ENCODE results near the gene PRDM16. TPM values are rescaled to one million over a fixed set of nuclear protein-coding genes. Genes with fewer than 3 reads are reported as not detected.

PRDM16 gene
- total RNA-seq, 1 experiment from 2014 or later = 0.17 TPM

DNA sequence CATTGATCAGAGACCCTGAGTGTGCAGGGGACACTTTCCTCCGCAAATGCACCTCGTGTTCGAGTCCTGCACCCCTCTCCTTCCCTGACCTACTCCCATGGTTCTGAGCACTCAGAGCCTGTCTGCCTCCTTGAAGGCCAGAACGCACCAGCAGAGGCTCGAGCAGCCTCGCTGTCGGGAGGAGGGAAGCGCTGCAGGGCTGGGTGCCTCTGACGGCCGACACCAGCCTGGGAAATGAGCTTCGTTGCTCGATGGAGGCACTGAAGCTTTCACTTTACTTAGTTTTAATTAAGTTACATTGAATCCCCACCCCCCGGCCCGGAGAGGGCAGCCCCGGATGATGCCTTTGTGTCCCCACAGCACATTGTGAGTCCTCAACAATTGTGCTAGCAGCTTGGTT is 229.2 kb downstream of the PRDM16 start:
- peaks cover 0 to 3% of the 10 kb centered on the region in 2 experiments; a peak in 1 of 5 replicates for H3K9me3 Mint-ChIP-seq
- no peak overlapping the region for H3K4me2 ChIP-seq (ENCODE audit: insufficient read depth, insufficient read length, low read length)
- H3T11ph ChIP-seq (ENCODE audit: low read length) = no peak overlapping the region
- no peaks in the 10 kb centered on the region for H3K4me1 Mint-ChIP-seq
- no peak for DNase-seq
- no peaks in the 10 kb centered on the region for H3K9me3 ChIP-seq (ENCODE audit: control insufficient read depth, low read depth, low read length)
- no peaks in the 10 kb centered on the region for H4K20me1 ChIP-seq (ENCODE audit: control insufficient read depth, insufficient read depth, insufficient read length)
- H3K27me3 ChIP-seq (ENCODE audit: insufficient read depth, low read length) = no peaks in the 10 kb centered on the region
- H2BK120ac ChIP-seq (ENCODE audit: low read depth, low read length, poor library complexity, severe bottlenecking) = no peak overlapping the region
- H3K36me3 Mint-ChIP-seq (ENCODE audit: insufficient read depth in 1 of 3, low read depth in 3 of 3) = no peaks in the 10 kb centered on the region
- H3K27ac ChIP-seq (ENCODE audit: insufficient read length, low read depth, low read length) = no peak overlapping the region
- H4K5ac ChIP-seq (ENCODE audit: insufficient read length, low read depth, low read length) = no peak overlapping the region
- H3K14ac ChIP-seq (ENCODE audit: insufficient read depth, low read length) = no peak overlapping the region
- H3K4me1 ChIP-seq (ENCODE audit: insufficient read depth, low read length) = no peaks in the 10 kb centered on the region
- H2AK5ac ChIP-seq (ENCODE audit: insufficient read length, low read length) = no peak overlapping the region
- no peak overlapping the region for H4K8ac ChIP-seq (replicated peaks; ENCODE audit: insufficient read length, low read depth, low read length)
- H3K79me2 ChIP-seq (ENCODE audit: insufficient read depth, low read length) = no peaks in the 10 kb centered on the region
- H2BK15ac ChIP-seq (ENCODE audit: low read depth, low read length) = no peak overlapping the region
- H3K4me3 Mint-ChIP-seq = no peak overlapping the region; a peak in 1 of 5 replicates
- H2BK5ac ChIP-seq (ENCODE audit: insufficient read length, low read length) = no peak overlapping the region
- no peaks in the 10 kb centered on the region for H3K23me2 ChIP-seq (ENCODE audit: insufficient read length, low read depth, low read length, poor library complexity, severe bottlenecking)
- H3K27ac Mint-ChIP-seq = no peak overlapping the region
- TF ChIP-seq, protein P1, sequence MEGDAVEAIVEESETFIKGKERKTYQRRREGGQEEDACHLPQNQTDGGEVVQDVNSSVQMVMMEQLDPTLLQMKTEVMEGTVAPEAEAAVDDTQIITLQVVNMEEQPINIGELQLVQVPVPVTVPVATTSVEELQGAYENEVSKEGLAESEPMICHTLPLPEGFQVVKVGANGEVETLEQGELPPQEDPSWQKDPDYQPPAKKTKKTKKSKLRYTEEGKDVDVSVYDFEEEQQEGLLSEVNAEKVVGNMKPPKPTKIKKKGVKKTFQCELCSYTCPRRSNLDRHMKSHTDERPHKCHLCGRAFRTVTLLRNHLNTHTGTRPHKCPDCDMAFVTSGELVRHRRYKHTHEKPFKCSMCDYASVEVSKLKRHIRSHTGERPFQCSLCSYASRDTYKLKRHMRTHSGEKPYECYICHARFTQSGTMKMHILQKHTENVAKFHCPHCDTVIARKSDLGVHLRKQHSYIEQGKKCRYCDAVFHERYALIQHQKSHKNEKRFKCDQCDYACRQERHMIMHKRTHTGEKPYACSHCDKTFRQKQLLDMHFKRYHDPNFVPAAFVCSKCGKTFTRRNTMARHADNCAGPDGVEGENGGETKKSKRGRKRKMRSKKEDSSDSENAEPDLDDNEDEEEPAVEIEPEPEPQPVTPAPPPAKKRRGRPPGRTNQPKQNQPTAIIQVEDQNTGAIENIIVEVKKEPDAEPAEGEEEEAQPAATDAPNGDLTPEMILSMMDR (conservative IDR thresholded peaks at IDR 0.05) = no peak
- H2BK20ac ChIP-seq (ENCODE audit: low read depth, low read length, poor library complexity, severe bottlenecking) = no peak overlapping the region
- H2AFZ ChIP-seq (ENCODE audit: low read length) = no peak overlapping the region
- H3K79me1 ChIP-seq (ENCODE audit: insufficient read depth, low read depth, low read length, poor library complexity, severe bottlenecking) = no peaks in the 10 kb centered on the region
- H4K91ac ChIP-seq (ENCODE audit: insufficient read length, low read depth, low read length) = no peak overlapping the region
- H2BK12ac ChIP-seq (ENCODE audit: insufficient read length, low read depth, low read length) = no peak overlapping the region
- H3K18ac ChIP-seq (ENCODE audit: insufficient read length, low read depth, low read length) = no peak overlapping the region
- H3K27me3 Mint-ChIP-seq (ENCODE audit: low read depth) = peaks cover 11% of the 10 kb centered on the region
- no peak overlapping the region for H3K4ac ChIP-seq (ENCODE audit: low read depth, low read length)
- no peak overlapping the region for H3K23ac ChIP-seq (ENCODE audit: insufficient read length, low read depth, low read length)
- WGBS (ENCODE audit: extremely low coverage, insufficient read length, low lambda C conversion rate) = no CpG with 5 or more reads among the region's 15 CpGs
- no peak overlapping the region for H3K56ac ChIP-seq (ENCODE audit: insufficient read length, low read depth, low read length)
- H3K9ac ChIP-seq (ENCODE audit: extremely low read depth, insufficient read length, low read length) = no peak overlapping the region

All from H9 (cell line).